ENCODE results near the gene CHTOP.
"Not testable (repeated sequence)": the region's sequence is repeated elsewhere in the genome, so short reads cannot be mapped to it uniquely, and the experiment has no call there.

The CHTOP gene

GRCh38 chr1:153633754-153634665 lies at the start of gene CHTOP:
TSS of gene CHTOP (plus strand) at chr1:153634066. CDS start at chr1:153636589, 2,523 bp downstream.
- peak; percentile 93 for DNase-seq

GRCh38 chr1:153585006-153585405 lies 48.9 kb upstream of the CHTOP start:
- DNase-seq: no peak

GRCh38 chr1:153586347-153586746 lies 47.5 kb upstream of the CHTOP start:
- DNase-seq: no peak

- no peak for DNase-seq
These were observed 46.6 kb upstream of the CHTOP start for GRCh38 chr1:153587314-153587713.

- DNase-seq: not testable (repeated sequence)
These were observed 45.8 kb upstream of the CHTOP start for GRCh38 chr1:153588033-153588432.

- DNase-seq: no peak
These were observed 45.4 kb upstream of the CHTOP start for GRCh38 chr1:153588482-153588881.

GRCh38 chr1:153592748-153593147 lies 41.1 kb upstream of the CHTOP start:
- no peak for DNase-seq

- no peak for DNase-seq
These were observed 36.7 kb upstream of the CHTOP start for GRCh38 chr1:153597206-153597605.

- no peak for DNase-seq
These were observed 35.3 kb upstream of the CHTOP start for GRCh38 chr1:153598309-153599172.

- no peak for DNase-seq
These were observed 34.0 kb upstream of the CHTOP start for GRCh38 chr1:153599847-153600246.

GRCh38 chr1:153602749-153603148 lies 31.1 kb upstream of the CHTOP start:
- DNase-seq: no peak

- DNase-seq: no peak
These were observed 27.7 kb upstream of the CHTOP start for GRCh38 chr1:153606194-153606593.

GRCh38 chr1:153607381-153607780 lies 26.5 kb upstream of the CHTOP start:
- DNase-seq: no peak

GRCh38 chr1:153608089-153608682 lies 25.7 kb upstream of the CHTOP start:
- DNase-seq: no peak

GRCh38 chr1:153608742-153609584 lies 24.9 kb upstream of the CHTOP start:
- no peak for DNase-seq

- DNase-seq: no peak
These were observed 24.3 kb upstream of the CHTOP start for GRCh38 chr1:153609585-153609907.

GRCh38 chr1:153610334-153610733 lies 23.5 kb upstream of the CHTOP start:
- no peak for DNase-seq

GRCh38 chr1:153610811-153611301 lies 23.0 kb upstream of the CHTOP start:
- DNase-seq: no peak

GRCh38 chr1:153611356-153611755 lies 22.5 kb upstream of the CHTOP start:
- DNase-seq: no peak

- DNase-seq: no peak
These were observed 21.6 kb upstream of the CHTOP start for GRCh38 chr1:153612111-153612754.

GRCh38 chr1:153612755-153613331 lies 21.0 kb upstream of the CHTOP start, which contains the start of gene S100A16:
TSS of gene S100A16 (minus strand) at chr1:153613137. CDS start at chr1:153608151, 4,986 bp downstream.
- no peak for DNase-seq

All from NCI-H748 treated with DMSO at 0.1 percent for 48 hours (cell line).